SH-SY5Y (cell line): ENCODE data around the gene PPP1R1C.

Source experiments
- GATA2 ChIP-seq: IDR thresholded peaks from 2 replicates; pipeline ENCODE4 v1.6.1; 2011; ENCODE audit warnings: mild to moderate bottlenecking, low read depth, low read length
- GATA3 ChIP-seq: IDR thresholded peaks from 2 replicates; pipeline ENCODE4 v1.6.1; 2011; ENCODE audit warnings: low read depth, mild to moderate bottlenecking, low read length, moderate library complexity

DNA sequence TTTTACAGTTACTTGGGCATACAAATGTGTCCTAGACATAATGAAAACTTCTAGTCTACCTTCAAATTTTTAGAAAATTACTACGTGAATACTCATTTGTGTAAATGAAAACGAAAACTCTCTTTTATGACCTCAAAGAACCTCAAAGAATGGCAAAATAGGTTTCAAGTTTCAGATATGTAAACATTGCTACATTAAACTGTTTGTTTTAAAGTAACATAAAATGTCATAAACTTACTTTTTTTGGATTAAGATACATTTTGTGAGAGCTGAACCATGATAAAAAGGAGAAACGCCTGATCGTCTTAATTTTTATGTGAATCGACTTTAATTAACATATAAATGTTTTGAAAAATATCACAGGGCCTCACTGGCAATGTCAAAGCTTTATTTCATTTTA lies 91.4 kb downstream of the PPP1R1C start:
- TF ChIP-seq GATA2: no peak
- TF ChIP-seq GATA3: no peak
